Left ventricle myocardium inferior (tissue), 1 donor: ENCODE data around the gene NR6A1. TPM values are rescaled to one million over a fixed set of nuclear protein-coding genes. Genes with fewer than 3 reads are reported as not detected.

Source experiments
- DNase-seq: peaks from one replicate; pipeline ENCODE4 v3.0.0-alpha.2; 2020
- H3K27ac ChIP-seq: fragments of 200-600 bp; replicated peaks from 2 replicates; pipeline ENCODE4 v1.8.0; 2021
- H3K27me3 ChIP-seq: fragments of 200-600 bp; 2 replicates; pipeline ENCODE4 v1.8.0; 2021; ENCODE audit warnings: low read depth
- H3K36me3 ChIP-seq: fragments of 200-600 bp; 2 replicates; pipeline ENCODE4 v1.8.0; 2021
- H3K4me1 ChIP-seq: fragments of 200-600 bp; 2 replicates; pipeline ENCODE4 v1.8.0; 2021
- H3K4me3 ChIP-seq: fragments of 200-600 bp; 2 replicates; pipeline ENCODE4 v1.8.0; 2021; ENCODE audit warnings: mild to moderate bottlenecking, moderate library complexity
- H3K9me3 ChIP-seq: fragments of 200-600 bp; replicated peaks from 2 replicates; pipeline ENCODE4 v1.8.0; 2021
- CTCF ChIP-seq: fragments of 200-600 bp; IDR thresholded peaks from 2 replicates; pipeline ENCODE4 v1.8.0; 2021; ENCODE audit warnings: antibody characterized with exemption, mild to moderate bottlenecking, borderline replicate concordance
- intact Hi-C: fragments of 100-400 bp; cut with micrococcal nuclease; formaldehyde crosslinking; loops from one replicate; pipeline ENCODE4 v1.11.0; 2022
- total RNA-seq: library from RNA; stranded (reverse); fragmentation: NEBNext Ultra II Directional; extraction: Animal tissue kit (Norgen Biotek cat#: 25700); gene quantifications from one replicate; pipeline ENCODE4 v1.2.1, GENCODE V29; 2021
- donor health status: DM: no; HTN: yes; CAD: no; lungs with severe emphysema.

The NR6A1 gene
- total RNA-seq, 1 donor from 2014 or later: 1.0 TPM

GRCh38 chr9:124551472-124552272 lies 219.4 kb downstream of the NR6A1 start:
- no peaks in the 10 kb centered on the region for H3K27me3 ChIP-seq
- H3K9me3 ChIP-seq: no peaks in the 10 kb centered on the region
- TF ChIP-seq CTCF: peak; percentile 65
- H3K4me1 ChIP-seq: peaks cover 14% of the 10 kb centered on the region
- H3K36me3 ChIP-seq: no peaks in the 10 kb centered on the region
- H3K4me3 ChIP-seq: no peak overlapping the region
- DNase-seq: peak; percentile 16
- no peak overlapping the region for H3K27ac ChIP-seq
- intact Hi-C loops: no loop called here

GRCh38 chr9:124550072-124550471 lies 221.0 kb downstream of the NR6A1 start:
- no peak for TF ChIP-seq CTCF
- Histone ChIP-seq H3K4me3 (no peak overlapping the region), H3K4me1 (peaks cover 14% of the 10 kb centered on the region), H3K27me3 (no peaks in the 10 kb centered on the region), H3K36me3 (no peaks in the 10 kb centered on the region), H3K9me3 (no peaks in the 10 kb centered on the region), H3K27ac (no peak overlapping the region)
- intact Hi-C loops: no loop called here
- DNase-seq: no peak

GRCh38 chr9:124549016-124549415 lies 222.1 kb downstream of the NR6A1 start:
- no peak overlapping the region for H3K4me3 ChIP-seq
- intact Hi-C loops: no loop called here
- no peak for TF ChIP-seq CTCF
- no peaks in the 10 kb centered on the region for H3K9me3 ChIP-seq
- DNase-seq: no peak
- no peaks in the 10 kb centered on the region for H3K27me3 ChIP-seq
- no peaks in the 10 kb centered on the region for H3K36me3 ChIP-seq
- peaks cover 9% of the 10 kb centered on the region for H3K4me1 ChIP-seq
- H3K27ac ChIP-seq: no peak overlapping the region

- intact Hi-C loops: no loop called here
Observed at GRCh38 chr9:124544535-124544934, 226.6 kb downstream of the NR6A1 start.

GRCh38 chr9:124541824-124542223 lies 229.3 kb downstream of the NR6A1 start:
- Histone ChIP-seq H3K4me1 (no peaks in the 10 kb centered on the region), H3K4me3 (no peak overlapping the region), H3K27me3 (no peaks in the 10 kb centered on the region), H3K27ac (no peak overlapping the region), H3K36me3 (no peaks in the 10 kb centered on the region), H3K9me3 (no peaks in the 10 kb centered on the region)
- intact Hi-C loops: no loop called here
- no peak for DNase-seq
- no peak for TF ChIP-seq CTCF

More at GRCh38 chr9:124544535-124544934, 226.6 kb downstream of the NR6A1 start:
- H3K27ac ChIP-seq: no peak overlapping the region
- H3K4me3 ChIP-seq: no peak overlapping the region
- H3K27me3 ChIP-seq: no peaks in the 10 kb centered on the region
- no peak for DNase-seq
- no peak for TF ChIP-seq CTCF
- no peaks in the 10 kb centered on the region for H3K36me3 ChIP-seq
- H3K9me3 ChIP-seq: no peaks in the 10 kb centered on the region
- H3K4me1 ChIP-seq: no peaks in the 10 kb centered on the region
